Measurements from ENCODE around the gene ITGB6.

ITGB6 gene

GRCh38 chr2:160073284-160073888 is 126.7 kb downstream of the ITGB6 start:
- peaks cover 2% of the 10 kb centered on the region for H3K27me3 ChIP-seq (ENCODE audit: insufficient read depth, low read length)
- H3K4me1 ChIP-seq (ENCODE audit: insufficient read depth, low read length), result peaks cover 7% of the 10 kb centered on the region
- no peak overlapping the region for H2AFZ ChIP-seq (ENCODE audit: low read depth, low read length)
- no peaks in the 10 kb centered on the region for H3K36me3 ChIP-seq (ENCODE audit: insufficient read depth, low read length)
- no peak overlapping the region for H3K4me3 ChIP-seq (ENCODE audit: low read length)
- no peaks in the 10 kb centered on the region for H3K9me3 ChIP-seq (ENCODE audit: low read length)

DNA sequence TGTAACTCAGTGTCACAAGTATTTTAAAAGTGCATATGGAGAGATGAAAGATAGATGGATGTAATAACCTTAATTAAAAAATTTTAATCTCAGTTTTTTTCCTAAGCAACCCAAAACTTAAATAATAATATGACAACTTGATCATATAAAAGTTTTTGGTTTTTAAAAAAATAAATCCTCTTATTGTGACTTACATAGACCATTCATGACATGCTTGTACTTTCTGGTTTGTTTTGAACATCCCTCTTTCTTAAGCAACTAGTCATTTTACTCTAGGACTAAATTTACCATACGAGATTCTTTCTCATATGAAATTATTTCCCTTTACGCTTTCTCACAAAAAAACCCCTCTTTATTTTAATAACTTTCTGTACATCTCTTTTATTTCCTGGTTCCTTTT is 131.2 kb downstream of the ITGB6 start:
- no peaks in the 10 kb centered on the region for H3K9me3 ChIP-seq (ENCODE audit: low read length)
- H3K27me3 ChIP-seq (ENCODE audit: insufficient read depth, low read length), result peaks cover 4% of the 10 kb centered on the region
- H2AFZ ChIP-seq (ENCODE audit: low read depth, low read length), result no peak overlapping the region
- no peak overlapping the region for H3K4me3 ChIP-seq (ENCODE audit: low read length)
- no peaks in the 10 kb centered on the region for H3K4me1 ChIP-seq (ENCODE audit: insufficient read depth, low read length)
- no peaks in the 10 kb centered on the region for H3K36me3 ChIP-seq (ENCODE audit: insufficient read depth, low read length)

- H3K9me3 ChIP-seq (ENCODE audit: low read length), result no peaks in the 10 kb centered on the region
- H3K27me3 ChIP-seq (ENCODE audit: insufficient read depth, low read length), result peaks cover 24% of the 10 kb centered on the region
- H3K4me3 ChIP-seq (ENCODE audit: low read length), result no peak overlapping the region
- no peaks in the 10 kb centered on the region for H3K36me3 ChIP-seq (ENCODE audit: insufficient read depth, low read length)
- H2AFZ ChIP-seq (ENCODE audit: low read depth, low read length), result no peak overlapping the region
- peaks cover 11% of the 10 kb centered on the region for H3K4me1 ChIP-seq (ENCODE audit: insufficient read depth, low read length)
Observed at GRCh38 chr2:160064916-160065315, 135.2 kb downstream of the ITGB6 start.

DNA sequence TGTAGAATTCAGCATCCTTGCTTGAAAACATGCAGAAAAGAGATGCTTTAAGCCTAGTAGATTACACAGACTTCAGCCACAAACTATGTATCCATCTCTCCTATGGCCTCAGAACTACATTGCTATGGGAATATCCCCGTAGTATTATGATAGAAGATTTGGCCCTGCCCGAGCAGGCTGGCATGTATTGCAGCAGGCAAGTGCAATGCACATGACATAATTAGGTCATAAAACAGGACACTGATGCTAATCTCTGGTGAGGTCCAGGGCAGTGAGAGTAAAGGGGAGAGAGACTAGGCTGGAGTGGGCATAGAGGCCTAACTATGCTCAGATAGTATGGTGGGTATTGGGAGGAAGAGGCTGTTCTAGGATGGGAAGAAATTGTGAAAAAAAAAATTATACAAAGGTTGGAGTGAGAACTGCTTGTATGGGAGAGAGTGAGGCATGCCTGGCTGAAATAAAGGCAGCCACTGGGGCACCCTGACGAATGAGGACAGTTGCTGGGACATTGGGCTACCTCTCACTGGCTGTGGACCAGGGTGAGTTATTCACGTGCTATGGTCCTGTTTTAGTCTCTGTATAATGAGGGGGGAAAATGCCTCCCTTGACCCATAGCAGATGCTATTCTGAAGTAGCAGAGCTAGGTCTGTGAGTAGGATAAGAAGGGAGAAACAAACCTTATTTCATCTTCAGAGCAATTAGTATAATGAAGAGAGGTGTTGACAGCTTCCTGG is 136.0 kb downstream of the ITGB6 start:
- no peak overlapping the region for H3K4me3 ChIP-seq (ENCODE audit: low read length)
- no peaks in the 10 kb centered on the region for H3K36me3 ChIP-seq (ENCODE audit: insufficient read depth, low read length)
- peaks cover 24% of the 10 kb centered on the region for H3K27me3 ChIP-seq (ENCODE audit: insufficient read depth, low read length)
- H2AFZ ChIP-seq (ENCODE audit: low read depth, low read length), result no peak overlapping the region
- H3K9me3 ChIP-seq (ENCODE audit: low read length), result no peaks in the 10 kb centered on the region
- peaks cover 11% of the 10 kb centered on the region for H3K4me1 ChIP-seq (ENCODE audit: insufficient read depth, low read length)

GRCh38 chr2:160063271-160063670 is 136.8 kb downstream of the ITGB6 start:
- H3K27me3 ChIP-seq (ENCODE audit: insufficient read depth, low read length), result peaks cover 24% of the 10 kb centered on the region
- H3K4me1 ChIP-seq (ENCODE audit: insufficient read depth, low read length), result peaks cover 11% of the 10 kb centered on the region
- H3K9me3 ChIP-seq (ENCODE audit: low read length), result no peaks in the 10 kb centered on the region
- no peak overlapping the region for H3K4me3 ChIP-seq (ENCODE audit: low read length)
- no peaks in the 10 kb centered on the region for H3K36me3 ChIP-seq (ENCODE audit: insufficient read depth, low read length)
- H2AFZ ChIP-seq (ENCODE audit: low read depth, low read length), result no peak overlapping the region

GRCh38 chr2:160062292-160063005 is 137.6 kb downstream of the ITGB6 start, which contains the start of gene PLA2R1:
PLA2R1 (minus strand) TSS chr2:160062615; CDS start chr2:160062403, 212 bp downstream.
- H3K9me3 ChIP-seq (ENCODE audit: low read length), result no peaks in the 10 kb centered on the region
- H3K4me3 ChIP-seq (ENCODE audit: low read length), result peak within 1 kb of the TSS; percentile 28
- peaks cover 11% of the 10 kb centered on the region for H3K4me1 ChIP-seq (ENCODE audit: insufficient read depth, low read length)
- H2AFZ ChIP-seq (ENCODE audit: low read depth, low read length), result peak within 1 kb of the TSS; percentile 50
- no peaks in the 10 kb centered on the region for H3K36me3 ChIP-seq (ENCODE audit: insufficient read depth, low read length)
- H3K27me3 ChIP-seq (ENCODE audit: insufficient read depth, low read length), result peaks cover 24% of the 10 kb centered on the region

DNA sequence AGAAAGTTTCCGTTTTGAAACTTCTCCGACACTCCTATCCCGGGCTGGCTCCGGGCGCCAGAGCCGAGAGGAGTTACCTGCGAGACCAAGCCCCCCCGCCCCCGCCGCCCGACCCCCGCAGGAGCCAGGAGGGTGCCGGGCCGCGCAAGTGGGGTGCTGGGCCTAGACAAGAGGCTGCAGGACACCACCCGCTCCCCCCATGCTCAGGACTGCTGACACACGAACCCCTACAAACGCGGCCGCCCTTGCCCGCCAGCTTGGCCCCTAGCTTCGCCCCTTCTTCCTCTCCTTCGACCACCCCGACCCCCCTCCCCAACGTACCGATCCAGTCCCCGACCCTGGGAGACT is 138.2 kb downstream of the ITGB6 start:
- H3K36me3 ChIP-seq (ENCODE audit: insufficient read depth, low read length), result no peaks in the 10 kb centered on the region
- peak overlapping the region; percentile 50 for H2AFZ ChIP-seq (ENCODE audit: low read depth, low read length)
- H3K4me3 ChIP-seq (ENCODE audit: low read length), result peak overlapping the region; percentile 28
- H3K9me3 ChIP-seq (ENCODE audit: low read length), result no peaks in the 10 kb centered on the region
- peaks cover 24% of the 10 kb centered on the region for H3K27me3 ChIP-seq (ENCODE audit: insufficient read depth, low read length)
- H3K4me1 ChIP-seq (ENCODE audit: insufficient read depth, low read length), result peaks cover 11% of the 10 kb centered on the region

GRCh38 chr2:160061533-160061932 is 138.5 kb downstream of the ITGB6 start:
- no peaks in the 10 kb centered on the region for H3K9me3 ChIP-seq (ENCODE audit: low read length)
- peaks cover 24% of the 10 kb centered on the region for H3K27me3 ChIP-seq (ENCODE audit: insufficient read depth, low read length)
- H2AFZ ChIP-seq (ENCODE audit: low read depth, low read length), result no peak overlapping the region
- H3K4me3 ChIP-seq (ENCODE audit: low read length), result no peak overlapping the region
- H3K36me3 ChIP-seq (ENCODE audit: insufficient read depth, low read length), result no peaks in the 10 kb centered on the region
- H3K4me1 ChIP-seq (ENCODE audit: insufficient read depth, low read length), result peaks cover 11% of the 10 kb centered on the region

GRCh38 chr2:160060297-160060696 is 139.8 kb downstream of the ITGB6 start:
- Histone ChIP-seq H3K4me3 (ENCODE audit: low read length) (no peak overlapping the region), H3K36me3 (ENCODE audit: insufficient read depth, low read length) (no peaks in the 10 kb centered on the region), H3K4me1 (ENCODE audit: insufficient read depth, low read length) (peaks cover 11% of the 10 kb centered on the region), H2AFZ (ENCODE audit: low read depth, low read length) (no peak overlapping the region), H3K9me3 (ENCODE audit: low read length) (no peaks in the 10 kb centered on the region), H3K27me3 (ENCODE audit: insufficient read depth, low read length) (peaks cover 24% of the 10 kb centered on the region)

DNA sequence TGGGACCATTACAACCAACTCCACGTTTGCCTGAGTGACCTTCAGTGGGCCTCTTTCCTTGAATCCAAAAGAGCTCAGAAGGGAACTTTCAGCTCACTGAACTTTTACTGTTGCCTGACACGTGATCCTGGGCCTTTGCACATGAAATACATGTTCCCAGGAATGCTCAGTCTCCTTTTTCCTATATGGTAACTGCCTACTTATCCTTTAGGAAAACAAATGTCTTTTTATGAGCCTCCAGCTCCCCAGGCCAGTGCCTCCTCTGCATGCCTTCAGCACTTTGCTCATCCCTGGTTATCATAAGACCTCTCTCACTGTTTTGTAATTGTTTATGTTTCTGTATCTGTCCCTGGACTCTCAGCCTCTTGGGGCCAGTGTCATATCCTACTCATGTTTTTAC is 142.7 kb downstream of the ITGB6 start:
- H3K9me3 ChIP-seq (ENCODE audit: low read length), result no peaks in the 10 kb centered on the region
- H3K27me3 ChIP-seq (ENCODE audit: insufficient read depth, low read length), result peaks cover 14% of the 10 kb centered on the region
- no peak overlapping the region for H3K4me3 ChIP-seq (ENCODE audit: low read length)
- no peak overlapping the region for H2AFZ ChIP-seq (ENCODE audit: low read depth, low read length)
- no peaks in the 10 kb centered on the region for H3K36me3 ChIP-seq (ENCODE audit: insufficient read depth, low read length)
- H3K4me1 ChIP-seq (ENCODE audit: insufficient read depth, low read length), result peaks cover 5% of the 10 kb centered on the region

DNA sequence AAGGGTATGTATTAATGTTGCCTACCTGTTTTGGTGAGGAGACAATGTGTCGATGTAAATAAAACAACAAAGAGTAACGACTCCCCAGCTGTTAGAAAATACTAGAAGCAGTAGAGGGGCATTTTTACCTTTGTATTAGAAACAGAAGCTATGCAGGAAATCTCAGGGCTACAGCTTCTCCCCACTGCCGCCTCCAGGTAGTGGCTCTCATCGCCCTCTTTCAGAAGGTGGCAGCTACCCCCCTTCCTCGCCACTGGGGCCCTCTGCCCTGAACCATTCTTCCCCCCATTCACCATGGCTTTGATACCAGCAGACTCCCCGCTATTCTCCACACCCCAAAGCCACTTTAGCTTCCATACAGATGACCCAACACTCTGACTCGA is 144.4 kb downstream of the ITGB6 start:
- H3K4me1 ChIP-seq (ENCODE audit: insufficient read depth, low read length), result peaks cover 5% of the 10 kb centered on the region
- no peak overlapping the region for H3K4me3 ChIP-seq (ENCODE audit: low read length)
- peaks cover 14% of the 10 kb centered on the region for H3K27me3 ChIP-seq (ENCODE audit: insufficient read depth, low read length)
- H3K36me3 ChIP-seq (ENCODE audit: insufficient read depth, low read length), result no peaks in the 10 kb centered on the region
- no peak overlapping the region for H2AFZ ChIP-seq (ENCODE audit: low read depth, low read length)
- no peaks in the 10 kb centered on the region for H3K9me3 ChIP-seq (ENCODE audit: low read length)

DNA sequence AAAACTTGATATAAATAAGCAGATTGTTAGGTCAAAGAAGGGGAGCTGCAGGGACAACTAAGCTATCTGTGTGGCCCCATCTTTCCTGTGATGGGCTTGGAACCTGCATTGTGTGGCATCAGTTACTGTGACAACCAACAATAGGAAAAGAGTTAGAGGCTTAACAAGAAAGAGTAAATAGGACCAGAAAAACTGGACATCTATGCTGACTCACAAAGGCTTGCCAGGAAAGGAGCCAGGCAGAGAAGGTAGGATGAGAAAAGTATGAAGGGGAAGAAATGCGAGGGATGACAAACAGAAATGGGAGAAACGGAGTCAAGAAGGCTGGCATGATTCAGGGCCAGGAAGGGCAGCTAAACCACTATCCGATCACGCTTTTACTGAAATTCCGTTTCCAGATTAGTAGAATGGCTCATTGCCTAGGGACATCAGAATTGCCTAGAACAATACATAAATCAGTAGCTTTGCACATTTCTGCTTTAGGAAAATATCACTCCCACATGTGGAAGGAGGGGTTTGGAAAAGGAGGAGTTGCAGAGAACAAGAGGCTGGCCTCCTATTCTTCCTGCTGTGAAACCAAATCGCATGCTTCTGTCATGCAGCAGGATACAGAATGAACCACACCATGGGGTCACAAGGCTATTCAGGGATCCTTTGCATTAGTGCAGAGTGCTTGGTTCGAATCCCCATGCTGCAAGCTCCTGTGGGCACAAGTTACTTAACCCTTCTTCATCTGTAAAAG is 144.9 kb downstream of the ITGB6 start:
- Histone ChIP-seq H3K4me3 (ENCODE audit: low read length) (no peak overlapping the region), H3K36me3 (ENCODE audit: insufficient read depth, low read length) (no peaks in the 10 kb centered on the region), H3K4me1 (ENCODE audit: insufficient read depth, low read length) (peaks cover 5% of the 10 kb centered on the region), H3K27me3 (ENCODE audit: insufficient read depth, low read length) (peaks cover 9% of the 10 kb centered on the region), H3K9me3 (ENCODE audit: low read length) (no peaks in the 10 kb centered on the region), H2AFZ (ENCODE audit: low read depth, low read length) (no peak overlapping the region)

GRCh38 chr2:160053946-160054345 is 146.1 kb downstream of the ITGB6 start:
- H3K4me3 ChIP-seq (ENCODE audit: low read length), result no peak overlapping the region
- no peaks in the 10 kb centered on the region for H3K36me3 ChIP-seq (ENCODE audit: insufficient read depth, low read length)
- no peak overlapping the region for H2AFZ ChIP-seq (ENCODE audit: low read depth, low read length)
- H3K27me3 ChIP-seq (ENCODE audit: insufficient read depth, low read length), result peaks cover 6% of the 10 kb centered on the region
- no peaks in the 10 kb centered on the region for H3K9me3 ChIP-seq (ENCODE audit: low read length)
- peaks cover 5% of the 10 kb centered on the region for H3K4me1 ChIP-seq (ENCODE audit: insufficient read depth, low read length)

Measured in neuron (in vitro differentiated cells).